Neural progenitor cell (in vitro differentiated cells): Measurements from ENCODE around the gene LDHAL6B. TPM values are rescaled to one million over a fixed set of nuclear protein-coding genes. Genes with fewer than 3 reads are reported as not detected.

Experiments
- DNase-seq: peaks from one replicate; pipeline ENCODE4 v3.0.0-alpha.2; 2016; ENCODE audit warnings: low spot score
- H2AFZ ChIP-seq: fragments of 200-600 bp; sonication (generic); replicated peaks from 2 replicates; pipeline ENCODE4 v1.6.1; 2016; ENCODE audit warnings: antibody characterized with exemption
- H3F3A ChIP-seq: fragments of 200-600 bp; sonication (generic); 2 replicates; pipeline ENCODE4 v1.6.1; 2016; ENCODE audit warnings: antibody characterized with exemption, low read depth
- H3K27ac ChIP-seq: fragments of 200-600 bp; sonication (generic); 2 replicates; pipeline ENCODE4 v1.5.1; 2016; ENCODE audit warnings: mild to moderate bottlenecking
- H3K27me3 ChIP-seq: fragments of 200-600 bp; sonication (generic); 2 replicates; pipeline ENCODE4 v1.6.1; 2016; ENCODE audit warnings: mild to moderate bottlenecking, moderate library complexity
- H3K36me3 ChIP-seq: fragments of 200-600 bp; sonication (generic); 2 replicates; pipeline ENCODE4 v1.5.1; 2016
- H3K4me1 ChIP-seq: fragments of 200-600 bp; sonication (generic); 2 replicates; pipeline ENCODE4 v1.6.1; 2016; ENCODE audit warnings: mixed run types
- H3K4me2 ChIP-seq: fragments of 200-600 bp; sonication (generic); 2 replicates; pipeline ENCODE4 v1.6.1; 2016
- H3K4me3 ChIP-seq: fragments of 200-600 bp; sonication (generic); 2 replicates; pipeline ENCODE4 v1.5.1; 2016
- H3K79me2 ChIP-seq: fragments of 200-600 bp; sonication (generic); 2 replicates; pipeline ENCODE4 v1.6.1; 2016; ENCODE audit warnings: low read depth
- H3K9ac ChIP-seq: fragments of 200-600 bp; sonication (generic); 2 replicates; pipeline ENCODE4 v1.6.1; 2016
- H3K9me3 ChIP-seq: fragments of 200-600 bp; sonication (generic); 2 replicates; pipeline ENCODE4 v1.5.1; 2016; ENCODE audit warnings: low read depth
- H4K20me1 ChIP-seq: fragments of 200-600 bp; sonication (generic); 2 replicates; pipeline ENCODE4 v1.6.1; 2016; ENCODE audit warnings: low read depth
- H3K27ac Mint-ChIP-seq: 3 replicates; pipeline ENCODE4 v1.8.0; 2021; ENCODE audit warnings: mixed read lengths
- H3K27me3 Mint-ChIP-seq: 2 replicates; pipeline ENCODE4 v1.8.0; 2022; ENCODE audit warnings: low read depth, mild to moderate bottlenecking, inconsistent platforms, moderate library complexity, mixed read lengths; ENCODE audit not compliant: insufficient read depth
- H3K36me3 Mint-ChIP-seq: 3 replicates; pipeline ENCODE4 v1.8.0; 2021; ENCODE audit warnings: mixed read lengths
- H3K4me1 Mint-ChIP-seq: 3 replicates; pipeline ENCODE4 v1.8.0; 2021; ENCODE audit warnings: mixed read lengths
- H3K4me3 Mint-ChIP-seq: 3 replicates; pipeline ENCODE4 v1.8.0; 2021; ENCODE audit warnings: mild to moderate bottlenecking, moderate library complexity, mixed read lengths
- H3K9me3 Mint-ChIP-seq: 3 replicates; pipeline ENCODE4 v1.8.0; 2020; ENCODE audit warnings: mixed read lengths
- CTCF ChIP-seq: fragments of 200-600 bp; sonication (generic); IDR thresholded peaks from 2 replicates; pipeline ENCODE4 v1.5.1; 2017; ENCODE audit warnings: antibody characterized with exemption, mild to moderate bottlenecking
- EZH2 ChIP-seq: fragments of 200-600 bp; sonication (generic); IDR thresholded peaks from 2 replicates; pipeline ENCODE4 v1.6.1; 2017; ENCODE audit warnings: antibody characterized with exemption, mild to moderate bottlenecking, moderate library complexity
- EZH2phosphoT487 ChIP-seq: fragments of 200-600 bp; sonication (generic); IDR thresholded peaks from 2 replicates; pipeline ENCODE4 v1.6.1; 2017; ENCODE audit warnings: antibody characterized with exemption
- total RNA-seq: library from RNA; depleted of rRNA; stranded (reverse); fragments of >200 nt; gene quantifications from 2 replicates; pipeline ENCODE4 v1.2.3, GENCODE V29; 2015; ENCODE audit warnings: low replicate concordance

LDHAL6B gene
- total RNA-seq, 1 donor from 2014 or later: not detected

GRCh38 chr15:59244337-59244736 lies 37.7 kb downstream of the LDHAL6B start:
- Mint-ChIP-seq H3K36me3 (peaks cover 4% of the 10 kb centered on the region), H3K4me1 (peaks cover 6% of the 10 kb centered on the region), H3K4me3 (no peak overlapping the region), H3K27me3 (peaks cover 2% of the 10 kb centered on the region), H3K9me3 (no peaks in the 10 kb centered on the region), H3K27ac (no peak overlapping the region)
- no peaks in the 10 kb centered on the region for H3K79me2 ChIP-seq
- no peak overlapping the region for H3K9ac ChIP-seq
- no peak overlapping the region for H3K4me3 ChIP-seq
- H3K9me3 ChIP-seq: no peaks in the 10 kb centered on the region
- no peaks in the 10 kb centered on the region for H3K4me1 ChIP-seq
- no peaks in the 10 kb centered on the region for H3K36me3 ChIP-seq
- H3K27ac ChIP-seq: no peak overlapping the region
- no peak for DNase-seq
- no peak overlapping the region for H2AFZ ChIP-seq
- TF ChIP-seq CTCF: no peak
- no peak for TF ChIP-seq EZH2phosphoT487
- TF ChIP-seq EZH2: no peak
- no peaks in the 10 kb centered on the region for H4K20me1 ChIP-seq
- no peaks in the 10 kb centered on the region for H3F3A ChIP-seq
- H3K4me2 ChIP-seq: no peak overlapping the region
- no peaks in the 10 kb centered on the region for H3K27me3 ChIP-seq

- Mint-ChIP-seq H3K4me3 (no peak overlapping the region), H3K9me3 (no peaks in the 10 kb centered on the region), H3K36me3 (peaks cover 4% of the 10 kb centered on the region), H3K27ac (no peak overlapping the region), H3K4me1 (peaks cover 6% of the 10 kb centered on the region), H3K27me3 (peaks cover 2% of the 10 kb centered on the region)
- DNase-seq: no peak
- TF ChIP-seq EZH2phosphoT487 (no peak), CTCF (no peak)
- Histone ChIP-seq H3K4me3 (no peak overlapping the region), H2AFZ (no peak overlapping the region), H3K79me2 (no peaks in the 10 kb centered on the region), H4K20me1 (no peaks in the 10 kb centered on the region), H3K27me3 (no peaks in the 10 kb centered on the region), H3K36me3 (no peaks in the 10 kb centered on the region), H3K9ac (no peak overlapping the region), H3K4me1 (no peaks in the 10 kb centered on the region), H3K4me2 (no peak overlapping the region), H3K9me3 (no peaks in the 10 kb centered on the region), H3K27ac (no peak overlapping the region), H3F3A (no peaks in the 10 kb centered on the region)
These were observed 38.9 kb downstream of the LDHAL6B start for GRCh38 chr15:59245559-59245958.

- H3K27ac Mint-ChIP-seq: no peak overlapping the region
- TF ChIP-seq EZH2phosphoT487 (no peak), CTCF (peak; percentile 78)
- H3K4me3 ChIP-seq: no peak overlapping the region
These were observed 40.7 kb downstream of the LDHAL6B start for GRCh38 chr15:59247364-59247763.

GRCh38 chr15:59249816-59250215 lies 43.2 kb downstream of the LDHAL6B start:
- Histone ChIP-seq H3K4me1 (no peaks in the 10 kb centered on the region), H2AFZ (no peak overlapping the region), H3K36me3 (no peaks in the 10 kb centered on the region), H4K20me1 (no peaks in the 10 kb centered on the region), H3K9me3 (no peaks in the 10 kb centered on the region), H3K4me3 (no peak overlapping the region), H3K4me2 (no peak overlapping the region), H3K79me2 (no peaks in the 10 kb centered on the region), H3K27me3 (no peaks in the 10 kb centered on the region), H3F3A (no peaks in the 10 kb centered on the region), H3K27ac (no peak overlapping the region), H3K9ac (no peak overlapping the region)
- DNase-seq: no peak
- TF ChIP-seq CTCF (no peak), EZH2 (no peak), EZH2phosphoT487 (no peak)
- H3K27me3 Mint-ChIP-seq: no peaks in the 10 kb centered on the region
- H3K4me1 Mint-ChIP-seq: peaks cover 3% of the 10 kb centered on the region
- no peak overlapping the region for H3K27ac Mint-ChIP-seq
- no peaks in the 10 kb centered on the region for H3K9me3 Mint-ChIP-seq
- H3K4me3 Mint-ChIP-seq: no peak overlapping the region
- H3K36me3 Mint-ChIP-seq: no peaks in the 10 kb centered on the region

More at GRCh38 chr15:59247364-59247763, 40.7 kb downstream of the LDHAL6B start:
- Mint-ChIP-seq H3K27me3 (peaks cover 2% of the 10 kb centered on the region), H3K4me1 (peaks cover 6% of the 10 kb centered on the region), H3K9me3 (no peaks in the 10 kb centered on the region), H3K36me3 (no peaks in the 10 kb centered on the region), H3K4me3 (no peak overlapping the region)
- Histone ChIP-seq H3K27me3 (no peaks in the 10 kb centered on the region), H3K27ac (no peak overlapping the region), H3K79me2 (no peaks in the 10 kb centered on the region), H3F3A (no peaks in the 10 kb centered on the region), H3K36me3 (no peaks in the 10 kb centered on the region), H2AFZ (no peak overlapping the region), H3K9me3 (no peaks in the 10 kb centered on the region), H3K4me1 (no peaks in the 10 kb centered on the region), H4K20me1 (no peaks in the 10 kb centered on the region), H3K4me2 (no peak overlapping the region), H3K9ac (no peak overlapping the region)
- peak; percentile 84 for DNase-seq
